HepG2 (cell line): ENCODE measurements around the gene PA2G4. TPM values are rescaled to one million over a fixed set of nuclear protein-coding genes. Genes with fewer than 3 reads are reported as not detected.

ENCODE experiments used
- ATAC-seq: fragments of 200-7000 bp; cut with Tn5 transposase; 3 replicates; pipeline ENCODE4 v1.9.1; 2020; ENCODE audit warnings: mild to moderate bottlenecking, moderate library complexity
- BruUV-seq: library from RNA; stranded (reverse); fragments of 400-500 nt; replicated peaks from 2 replicates; lab custom pipeline; 2021; lab: Mats Ljungman, UMichigan
- CTCF ChIA-PET: fragments of 300-600 bp; formaldehyde crosslinking; extraction: SDS; loops from one replicate; lab custom pipeline; 2021; ENCODE audit warnings: low total read pairs, inconsistent platforms, low intra/inter-chr PET ratio; lab: Yijun Ruan, JAX
- POLR2A ChIA-PET: fragments of 350-600 bp; sonication (Branson Sonifier 250); formaldehyde crosslinking; loops from one replicate; lab custom pipeline; 2020; ENCODE audit warnings: antibody characterized with exemption, inconsistent platforms; lab: Yijun Ruan, JAX
- DNase-seq: peaks from one replicate; pipeline ENCODE4 v3.0.0-alpha.2; 2015; ENCODE audit warnings: low spot score
- FAIRE-seq: peaks from 3 replicates; lab custom pipeline; 2011; peaks lifted over from hg19 to GRCh38; lab: Jason Lieb, UNC
- H2AFZ ChIP-seq: one replicate; pipeline ENCODE4 v1.6.1; 2011; ENCODE audit warnings: low read length, inconsistent platforms
- H3K27ac ChIP-seq: fragments of 300-600 bp; 3 replicates; pipeline ENCODE4 v1.8.0; 2011; ENCODE audit warnings: mixed run types, mild to moderate bottlenecking, mixed read lengths, low read length, inconsistent platforms; ENCODE audit not compliant: insufficient read depth; ENCODE audit errors: extremely low read length
- H3K27me3 ChIP-seq, 2 experiments: fragments of 200-600 bp in 1 of 2; 2 replicates in 1 of 2; 3 replicates in 1 of 2; pipeline versions ENCODE4 v1.6.0 to v1.8.0; 2011; ENCODE audit warnings: low read length in 2 of 2, mild to moderate bottlenecking in 2 of 2, moderate library complexity in 2 of 2, inconsistent platforms in 1 of 2; ENCODE audit not compliant: insufficient read depth in 2 of 2, control insufficient read depth in 1 of 2
- H3K36me3 ChIP-seq, 2 experiments: fragments of 200-600 bp in 1 of 2; replicated peaks in 1 of 2; 2 replicates in 1 of 2; 3 replicates in 1 of 2; pipeline versions ENCODE4 v1.5.1 to v1.8.0; 2011; ENCODE audit warnings: low read length in 2 of 2, inconsistent platforms in 1 of 2; ENCODE audit not compliant: insufficient read depth in 2 of 2, control insufficient read depth in 1 of 2
- H3K4me1 ChIP-seq: 2 replicates; pipeline ENCODE4 v1.5.1; 2012; ENCODE audit warnings: low read length, inconsistent platforms; ENCODE audit not compliant: insufficient read depth
- H3K4me2 ChIP-seq: 2 replicates; pipeline ENCODE4 v1.6.0; 2011; ENCODE audit warnings: low read depth, low read length, inconsistent platforms
- H3K4me3 ChIP-seq, 3 experiments: fragments of 200-600 bp in 1 of 3; sonication (generic), shearing (Covaris generic) in 1 of 3; replicated peaks in 1 of 3; 2 replicates each; pipeline ENCODE4 v1.5.1; 2011 to 2016; ENCODE audit warnings: low read length in 3 of 3, inconsistent platforms in 2 of 3, low read depth in 2 of 3, mild to moderate bottlenecking in 2 of 3, control low read depth in 1 of 3, mixed read lengths in 1 of 3; ENCODE audit not compliant: insufficient read depth in 1 of 3
- H3K79me2 ChIP-seq: one replicate; pipeline ENCODE4 v1.6.1; 2011; ENCODE audit warnings: low read length, inconsistent platforms; ENCODE audit not compliant: insufficient read depth
- H3K9ac ChIP-seq: 2 replicates; pipeline ENCODE4 v1.6.0; 2011; ENCODE audit warnings: mild to moderate bottlenecking, low read depth, low read length, inconsistent platforms; ENCODE audit not compliant: insufficient read depth
- H3K9me3 ChIP-seq: 2 replicates; pipeline ENCODE4 v1.5.1; 2012; ENCODE audit warnings: mild to moderate bottlenecking, low read length
- H4K20me1 ChIP-seq: 2 replicates; pipeline ENCODE4 v1.6.0; 2011; ENCODE audit warnings: inconsistent platforms, mild to moderate bottlenecking, low read length, moderate library complexity; ENCODE audit not compliant: insufficient read depth
- ARID5B ChIP-seq: IDR thresholded peaks from 2 replicates; pipeline ENCODE4 v1.4.0; 2020; ENCODE audit warnings: mild to moderate bottlenecking, missing genetic modification reagents
- HNF4A ChIP-seq: sonication (generic); formaldehyde crosslinking; IDR thresholded peaks from 2 replicates; pipeline ENCODE4 v1.4.0; 2020; ENCODE audit warnings: missing genetic modification reagents
- MAFK ChIP-seq, 2 experiments: IDR thresholded peaks in 1 of 2; conservative IDR thresholded peaks in 1 of 2; 2 replicates each; pipeline ENCODE4 v1.6.1; 2011; ENCODE audit warnings: improper control_type of control experiment in 2 of 2, low read length in 2 of 2
- SAP130 ChIP-seq: IDR thresholded peaks from 2 replicates; pipeline ENCODE4 v1.6.1; 2016; ENCODE audit warnings: low read depth
- SOX6 ChIP-seq, 2 experiments: fragments of 450-650 bp in 1 of 2; sonication (generic) in 1 of 2; formaldehyde crosslinking in 1 of 2; IDR thresholded peaks; 2 replicates each; pipeline versions ENCODE4 v1.4.0 to v1.6.1; 2017 to 2020; ENCODE audit warnings: antibody characterized with exemption in 1 of 2, mild to moderate bottlenecking in 1 of 2, missing genetic modification reagents in 1 of 2
- SPEN ChIP-seq: sonication (generic); formaldehyde crosslinking; IDR thresholded peaks from 2 replicates; pipeline ENCODE4 v1.5.1; 2020; ENCODE audit warnings: low read depth, mild to moderate bottlenecking, missing genetic modification reagents
- ZBTB2 ChIP-seq: sonication (generic); formaldehyde crosslinking; IDR thresholded peaks from 2 replicates; pipeline ENCODE4 v1.8.0; 2022; ENCODE audit warnings: low read depth, missing genetic modification reagents
- ZNF768 ChIP-seq: sonication (generic); formaldehyde crosslinking; IDR thresholded peaks from 2 replicates; pipeline ENCODE4 v1.4.0; 2020; ENCODE audit warnings: missing genetic modification reagents
- ZNF891 ChIP-seq: sonication (generic); formaldehyde crosslinking; IDR thresholded peaks from 2 replicates; pipeline ENCODE4 v1.5.0; 2020; ENCODE audit warnings: mild to moderate bottlenecking, missing genetic modification reagents
- ZSCAN5A ChIP-seq: sonication (generic); formaldehyde crosslinking; IDR thresholded peaks from 2 replicates; pipeline ENCODE4 v1.8.0; 2022; ENCODE audit warnings: mild to moderate bottlenecking, missing genetic modification reagents, borderline replicate concordance
- WGBS: methylation state at CpG from one replicate; pipeline ENCODE4 v1.1.6; 2017; ENCODE audit warnings: low lambda C conversion rate; 5-methylcytosine and 5-hydroxymethylcytosine counted together
- in situ Hi-C: cut with HindIII; loops from 2 replicates; pipeline ENCODE4 v1.10.0; 2017; ENCODE audit warnings: low pct_unique_long_range_greater_than_20kb; ENCODE audit not compliant: extremely low pct_ligation_motif_present
- intact Hi-C: fragments of 100-400 bp; cut with micrococcal nuclease; formaldehyde crosslinking; loops from one replicate; pipeline ENCODE4 v1.10.0; 2022; ENCODE audit not compliant: unreplicated experiment
- polyA plus RNA-seq, 8 experiments: library from polyadenylated mRNA; depleted of rRNA in 3 of 8; stranded (reverse) in 7 of 8; unstranded in 1 of 8; fragments of >200 nt; fragmentation: Illumina TruSeq in 4 of 8; extraction: Trizol in 4 of 8; gene quantifications; 2 replicates each; pipeline versions ENCODE4 v1.2.1 to v1.2.3, GENCODE V29; 2011 to 2016; ENCODE audit warnings: low read depth in 4 of 8, missing spikeins in 1 of 8, mixed read lengths in 1 of 8; ENCODE audit not compliant: insufficient read depth in 1 of 8
- total RNA-seq, 5 experiments: library from RNA; depleted of rRNA; stranded (reverse); fragments of >200 nt; fragmentation: Illumina TruSeq; extraction: Trizol; gene quantifications; 2 replicates each; pipeline ENCODE4 v1.2.3, GENCODE V29; 2016; ENCODE audit warnings: low read depth in 1 of 5
- TF ChIP-seq, protein P1 (sequence below): IDR thresholded peaks from 2 replicates; pipeline ENCODE4 v1.6.1; 2016
- TF ChIP-seq, protein P2 (sequence below), 2 experiments: fragments of 450-650 bp in 1 of 2; sonication (generic) in 1 of 2; formaldehyde crosslinking; IDR thresholded peaks; 2 replicates each; pipeline versions ENCODE4 v1.5.0 to v1.8.0; 2020 to 2022; ENCODE audit warnings: mild to moderate bottlenecking in 1 of 2, missing genetic modification reagents in 1 of 2

PA2G4 gene
- total and polyA plus RNA-seq, 2 of the 13 experiments (the other 11 are each of a cell fraction or from before 2014, with no cell fraction given) = 147 to 240 TPM

- Histone ChIP-seq H3K27me3 (no peaks in the 10 kb centered on the region; a peak in 1 of 5 replicates), H3K27ac (peak within 1 kb of the TSS; percentile 93), H2AFZ (no peak within 1 kb of the TSS), H3K4me2 (peak within 1 kb of the TSS; percentile 98), H3K4me1 (peaks cover 51% of the 10 kb centered on the region), H3K36me3 (peaks cover 1 to 11% of the 10 kb centered on the region in 2 experiments; a peak in 2 of 5 replicates), H4K20me1 (no peaks in the 10 kb centered on the region), H3K9ac (peak within 1 kb of the TSS; percentile 99), H3K4me3 (peak within 1 kb of the TSS; percentile 69 to 86 (median 74)), H3K79me2 (peaks cover 15% of the 10 kb centered on the region), H3K9me3 (no peaks in the 10 kb centered on the region)
- no TSS peak for BruUV-seq
- ChIA-PET CTCF (interaction anchor here (3.2 kb wide), 1 partner anchor 72 kb away, joined by 49 read pairs; the partner anchor contains the start of gene SMARCC2), POLR2A (interaction anchor here (0.6 to 6.2 kb wide), 23 partner anchors 10 to 519 kb away, joined by 3 to 128 read pairs (median 4); partner anchors contain the start of genes CNPY2, COQ10A, CS and ERBB3)
- peak; percentile 84 for ATAC-seq
- DNase-seq = peak; percentile 98
- intact Hi-C loops = loop anchor here (1.0 to 5.0 kb wide), 6 partner anchors 35 to 349 kb away; partner anchors contain the start of genes CS, MYL6B and SPRYD4
- 5% methylated on average over 23 of the region's 61 CpGs for WGBS
- in situ Hi-C loops = no loop called here
- FAIRE-seq = peak; percentile 97
- TF ChIP-seq SOX6 (IDR thresholded peaks at IDR 0.05) (no peak), SOX6 (CRISPR knock-in tag; IDR thresholded peaks at IDR 0.05) (peak; percentile 80), SAP130 (CRISPR knock-in tag) (peak; percentile 99), SPEN (CRISPR knock-in tag) (peak; percentile 99), MAFK (conservative IDR thresholded peaks at IDR 0.05 in 1 of 2, IDR thresholded peaks at IDR 0.05 in 1 of 2; ENCODE audit: low read length in 2 of 2) (no peak), ZNF891 (CRISPR knock-in tag) (peak; percentile 88), ZSCAN5A (CRISPR knock-in tag) (peak; percentile 76; the same call in 1 of the 2 replicates), ZBTB2 (CRISPR knock-in tag) (peak; percentile 95), HNF4A (CRISPR knock-in tag) (0 out of 2 replicates have a peak, but pooled peaks have one; percentile 15), ARID5B (peak; percentile 65), ZNF768 (CRISPR knock-in tag) (peak; percentile 16; the same call in 1 of the 2 replicates)
- TF ChIP-seq, protein P1, sequence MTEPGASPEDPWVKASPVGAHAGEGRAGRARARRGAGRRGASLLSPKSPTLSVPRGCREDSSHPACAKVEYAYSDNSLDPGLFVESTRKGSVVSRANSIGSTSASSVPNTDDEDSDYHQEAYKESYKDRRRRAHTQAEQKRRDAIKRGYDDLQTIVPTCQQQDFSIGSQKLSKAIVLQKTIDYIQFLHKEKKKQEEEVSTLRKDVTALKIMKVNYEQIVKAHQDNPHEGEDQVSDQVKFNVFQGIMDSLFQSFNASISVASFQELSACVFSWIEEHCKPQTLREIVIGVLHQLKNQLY (CRISPR knock-in tag) = peak; percentile 73; the same call in 1 of the 2 replicates
- TF ChIP-seq, protein P2, sequence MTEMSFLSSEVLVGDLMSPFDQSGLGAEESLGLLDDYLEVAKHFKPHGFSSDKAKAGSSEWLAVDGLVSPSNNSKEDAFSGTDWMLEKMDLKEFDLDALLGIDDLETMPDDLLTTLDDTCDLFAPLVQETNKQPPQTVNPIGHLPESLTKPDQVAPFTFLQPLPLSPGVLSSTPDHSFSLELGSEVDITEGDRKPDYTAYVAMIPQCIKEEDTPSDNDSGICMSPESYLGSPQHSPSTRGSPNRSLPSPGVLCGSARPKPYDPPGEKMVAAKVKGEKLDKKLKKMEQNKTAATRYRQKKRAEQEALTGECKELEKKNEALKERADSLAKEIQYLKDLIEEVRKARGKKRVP (CRISPR knock-in tag; IDR thresholded peaks at IDR 0.05) = peak in 1 of 2 experiments; percentile 57; a peak in 1 of 4 replicates
These were observed 13.7 kb downstream of the PA2G4 start, which contains the start of gene ZC3H10 for GRCh38 chr12:56117778-56118687. TSS of gene ZC3H10 (plus strand) at chr12:56118266. CDS start at chr12:56120563, 2,297 bp downstream.
